Sigmoid colon (tissue), 7 donors: ENCODE measurements around the gene NACAD. TPM values are rescaled to one million over a fixed set of nuclear protein-coding genes. Genes with fewer than 3 reads are reported as not detected.

Experiments used
- DNase-seq: peaks from one replicate; pipeline ENCODE4 v3.0.0-alpha.2; 2019
- H3K27ac ChIP-seq, 4 donors: fragments of 200-600 bp; sonication (generic); one replicate each; pipeline ENCODE4 v1.5.1; 2016 to 2019; ENCODE audit warnings: mild to moderate bottlenecking in 1 of 4
- H3K27me3 ChIP-seq, 3 donors: fragments of 200-600 bp; sonication (generic); one replicate each; pipeline ENCODE4 v1.5.1; 2019; ENCODE audit warnings: mild to moderate bottlenecking in 1 of 3
- H3K36me3 ChIP-seq, 4 donors: fragments of 200-600 bp; sonication (generic); one replicate each; pipeline ENCODE4 v1.5.1; 2016 to 2019
- H3K4me1 ChIP-seq, 4 donors: fragments of 200-600 bp; sonication (generic); one replicate each; pipeline ENCODE4 v1.5.1; 2017 to 2019
- H3K4me3 ChIP-seq, 4 donors: fragments of 200-600 bp; sonication (generic); one replicate each; pipeline ENCODE4 v1.5.1; 2017 to 2019; ENCODE audit warnings: mild to moderate bottlenecking in 2 of 4, moderate library complexity in 1 of 4
- H3K9me3 ChIP-seq, 4 donors: fragments of 200-600 bp in 3 of 4; sonication (generic) in 3 of 4; one replicate each; pipeline versions ENCODE4 v1.5.1 to v1.6.1; 2013 to 2019
- EP300 ChIP-seq, 4 donors: sonication (generic); formaldehyde crosslinking; IDR thresholded peaks; one replicate each; pipeline ENCODE4 v1.6.1; 2017; ENCODE audit warnings: antibody characterized with exemption in 4 of 4
- POLR2A ChIP-seq, 2 donors: fragments of 450-650 bp; IDR thresholded peaks; one replicate each; pipeline ENCODE4 v1.6.1; 2016; ENCODE audit warnings: antibody characterized with exemption in 2 of 2, mild to moderate bottlenecking in 2 of 2, moderate library complexity in 2 of 2
- POLR2AphosphoS5 ChIP-seq, 4 donors: sonication (generic); formaldehyde crosslinking; IDR thresholded peaks; one replicate each; pipeline ENCODE4 v1.6.1; 2017; ENCODE audit warnings: antibody characterized with exemption in 4 of 4
- WGBS, 2 donors: extraction: QIAGEN DNeasy Blood & Tissue Kit; methylation state at CpG; one replicate each; pipeline ENCODE4 v1.1.7; 2013; 5-methylcytosine and 5-hydroxymethylcytosine counted together
- intact Hi-C: fragments of 100-400 bp; cut with DNase I; formaldehyde crosslinking; loops from one replicate; pipeline ENCODE4 v1.15.1; 2023
- polyA plus RNA-seq, 3 donors: library from polyadenylated mRNA; stranded (reverse); fragments of 200-250 nt; gene quantifications; one replicate each; pipeline ENCODE4 v1.2.3, GENCODE V29; 2013
- total RNA-seq, 4 donors: library from RNA; depleted of rRNA; stranded (reverse); fragments of >200 nt; gene quantifications; one replicate each; pipeline ENCODE4 v1.1.0, GENCODE V29; 2016
- TF ChIP-seq, protein P1 (sequence below), 4 experiments: fragments of 450-650 bp in 3 of 4; fragments of 200-600 bp in 1 of 4; IDR thresholded peaks; one replicate each; pipeline ENCODE4 v1.5.1; 2016 to 2019; ENCODE audit warnings: antibody characterized with exemption in 4 of 4, mild to moderate bottlenecking in 3 of 4, moderate library complexity in 2 of 4
- donor health status: healthy with polysubstance abuse.
- donor health status: Bipolar disorder and iron deficiency.
- donor health status: healthy.

Gene NACAD
- total and polyA plus RNA-seq, 7 donors, result 0.23 to 8.9 (median 3.2) TPM

DNA sequence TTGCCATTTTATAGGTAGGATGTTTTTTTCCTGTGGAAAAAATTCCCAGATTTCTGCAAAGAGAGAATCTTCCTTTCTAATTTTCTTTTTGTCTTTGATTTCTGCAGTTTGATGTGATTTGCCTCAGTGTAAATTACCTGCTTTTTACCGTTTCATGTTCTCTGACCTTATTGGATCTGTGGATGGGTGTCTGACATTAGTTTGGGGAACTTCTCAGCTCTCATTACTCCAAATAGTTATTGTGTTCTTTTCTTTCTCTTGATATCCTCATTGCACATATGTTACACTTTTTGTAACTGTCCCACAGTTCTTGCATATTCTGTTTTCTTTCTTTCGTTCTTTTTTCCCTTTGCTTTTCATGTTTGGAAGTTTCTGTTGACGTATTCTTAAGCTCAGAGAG lies 28.5 kb downstream of the NACAD start:
- no peak for DNase-seq
- Histone ChIP-seq H3K9me3 (no peaks in the 10 kb centered on the region), H3K4me3 (no peak overlapping the region), H3K4me1 (no peaks in the 10 kb centered on the region), H3K36me3 (peaks cover 0 to 16% (median 11%) of the 10 kb centered on the region in 4 donors), H3K27ac (no peak overlapping the region), H3K27me3 (no peaks in the 10 kb centered on the region)
- intact Hi-C loops, result no loop called here
- TF ChIP-seq, protein P1, sequence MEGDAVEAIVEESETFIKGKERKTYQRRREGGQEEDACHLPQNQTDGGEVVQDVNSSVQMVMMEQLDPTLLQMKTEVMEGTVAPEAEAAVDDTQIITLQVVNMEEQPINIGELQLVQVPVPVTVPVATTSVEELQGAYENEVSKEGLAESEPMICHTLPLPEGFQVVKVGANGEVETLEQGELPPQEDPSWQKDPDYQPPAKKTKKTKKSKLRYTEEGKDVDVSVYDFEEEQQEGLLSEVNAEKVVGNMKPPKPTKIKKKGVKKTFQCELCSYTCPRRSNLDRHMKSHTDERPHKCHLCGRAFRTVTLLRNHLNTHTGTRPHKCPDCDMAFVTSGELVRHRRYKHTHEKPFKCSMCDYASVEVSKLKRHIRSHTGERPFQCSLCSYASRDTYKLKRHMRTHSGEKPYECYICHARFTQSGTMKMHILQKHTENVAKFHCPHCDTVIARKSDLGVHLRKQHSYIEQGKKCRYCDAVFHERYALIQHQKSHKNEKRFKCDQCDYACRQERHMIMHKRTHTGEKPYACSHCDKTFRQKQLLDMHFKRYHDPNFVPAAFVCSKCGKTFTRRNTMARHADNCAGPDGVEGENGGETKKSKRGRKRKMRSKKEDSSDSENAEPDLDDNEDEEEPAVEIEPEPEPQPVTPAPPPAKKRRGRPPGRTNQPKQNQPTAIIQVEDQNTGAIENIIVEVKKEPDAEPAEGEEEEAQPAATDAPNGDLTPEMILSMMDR (IDR thresholded peaks at IDR 0.05), result no peak
- no peak for TF ChIP-seq EP300 (IDR thresholded peaks at IDR 0.05)
- TF ChIP-seq POLR2AphosphoS5 (IDR thresholded peaks at IDR 0.05), result no peak
- TF ChIP-seq POLR2A (IDR thresholded peaks at IDR 0.05), result no peak
- WGBS, 2 donors, result 98% methylated on average over 3 of the region's 3 CpGs

DNA sequence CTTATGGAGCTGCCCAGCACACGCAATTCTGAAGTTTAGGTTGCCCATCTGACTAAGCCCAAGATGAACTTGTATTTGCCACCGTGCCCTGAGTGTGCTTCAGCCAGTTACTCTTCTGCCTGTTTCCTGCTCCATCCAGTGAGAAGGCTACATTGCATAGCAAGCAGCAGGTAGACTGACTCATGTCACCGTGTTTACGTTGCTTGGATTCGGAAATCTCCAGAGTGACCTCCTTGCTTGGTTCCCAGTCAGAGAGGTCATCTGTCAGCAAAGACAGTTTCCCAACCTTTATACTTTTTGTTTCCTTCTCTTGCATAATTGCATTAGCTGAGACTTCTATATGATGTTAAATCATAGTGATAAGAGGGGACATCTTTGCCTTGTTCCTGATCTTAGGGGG lies 30.9 kb downstream of the NACAD start:
- TF ChIP-seq POLR2A (IDR thresholded peaks at IDR 0.05), result no peak
- no peak for TF ChIP-seq EP300 (IDR thresholded peaks at IDR 0.05)
- TF ChIP-seq, protein P1 (IDR thresholded peaks at IDR 0.05), result no peak
- no peak for TF ChIP-seq POLR2AphosphoS5 (IDR thresholded peaks at IDR 0.05)
- no peak overlapping the region for H3K4me3 ChIP-seq
- H3K27me3 ChIP-seq, result no peaks in the 10 kb centered on the region
- intact Hi-C loops, result no loop called here
- DNase-seq, result no peak
- no peaks in the 10 kb centered on the region for H3K4me1 ChIP-seq
- H3K9me3 ChIP-seq, result no peaks in the 10 kb centered on the region
- peaks cover 0 to 7% (median 3%) of the 10 kb centered on the region in 4 donors for H3K36me3 ChIP-seq
- H3K27ac ChIP-seq, result no peak overlapping the region
- WGBS, 2 donors, result 95 to 96% methylated on average over 5 of the region's 5 CpGs

GRCh38 chr7:45055594-45056219 lies 33.1 kb downstream of the NACAD start:
- 98% methylated on average over 5 of the region's 5 CpGs for WGBS, 2 donors
- no peak for DNase-seq
- no peak overlapping the region for H3K4me3 ChIP-seq
- intact Hi-C loops, result no loop called here
- no peaks in the 10 kb centered on the region for H3K9me3 ChIP-seq
- no peaks in the 10 kb centered on the region for H3K27me3 ChIP-seq
- peaks cover 0 to 10% (median 4%) of the 10 kb centered on the region in 4 donors for H3K36me3 ChIP-seq
- H3K27ac ChIP-seq, result no peak overlapping the region
- no peaks in the 10 kb centered on the region for H3K4me1 ChIP-seq
- no peak for TF ChIP-seq POLR2AphosphoS5 (IDR thresholded peaks at IDR 0.05)
- no peak for TF ChIP-seq POLR2A (IDR thresholded peaks at IDR 0.05)
- no peak for TF ChIP-seq EP300 (IDR thresholded peaks at IDR 0.05)
- TF ChIP-seq, protein P1 (IDR thresholded peaks at IDR 0.05), result no peak

DNA sequence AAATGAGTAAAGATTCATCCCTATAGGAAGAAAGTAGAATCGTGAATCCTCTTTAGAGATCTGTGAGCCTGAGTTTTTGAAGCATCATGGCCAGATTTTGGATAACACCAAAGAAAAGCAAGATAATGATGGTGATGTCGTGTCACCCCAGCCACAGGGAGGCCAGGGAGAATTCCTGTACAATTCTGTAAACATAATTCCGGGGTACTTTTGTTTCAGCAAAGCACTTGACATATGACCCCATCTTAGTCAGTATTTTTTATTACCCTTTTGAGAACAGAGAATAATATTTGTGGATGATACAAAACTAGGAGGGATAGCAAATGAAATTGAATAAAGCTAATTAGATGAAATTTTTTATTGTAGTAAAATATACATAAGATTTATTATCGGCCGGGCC lies 33.8 kb downstream of the NACAD start:
- intact Hi-C loops, result no loop called here
- H3K36me3 ChIP-seq, result peaks cover 0 to 17% (median 6%) of the 10 kb centered on the region in 4 donors
- 92% methylated on average over 5 of the region's 5 CpGs for WGBS, 2 donors
- no peaks in the 10 kb centered on the region for H3K9me3 ChIP-seq
- H3K27ac ChIP-seq, result no peak overlapping the region
- DNase-seq, result no peak
- H3K27me3 ChIP-seq, result no peaks in the 10 kb centered on the region
- TF ChIP-seq POLR2AphosphoS5 (IDR thresholded peaks at IDR 0.05) (no peak), POLR2A (IDR thresholded peaks at IDR 0.05) (no peak), EP300 (IDR thresholded peaks at IDR 0.05) (no peak)
- TF ChIP-seq, protein P1 (IDR thresholded peaks at IDR 0.05), result no peak
- H3K4me1 ChIP-seq, result no peaks in the 10 kb centered on the region
- H3K4me3 ChIP-seq, result no peak overlapping the region

GRCh38 chr7:45054442-45054841 lies 34.3 kb downstream of the NACAD start:
- TF ChIP-seq POLR2A (IDR thresholded peaks at IDR 0.05) (no peak), EP300 (IDR thresholded peaks at IDR 0.05) (no peak)
- no peak for DNase-seq
- WGBS, 2 donors, result 91 to 95% methylated on average over 3 of the region's 3 CpGs
- H3K36me3 ChIP-seq, result peaks cover 0 to 21% (median 6%) of the 10 kb centered on the region in 4 donors
- intact Hi-C loops, result no loop called here
- no peak overlapping the region for H3K27ac ChIP-seq
- H3K27me3 ChIP-seq, result no peaks in the 10 kb centered on the region
- H3K9me3 ChIP-seq, result no peaks in the 10 kb centered on the region
- no peak overlapping the region for H3K4me3 ChIP-seq
- H3K4me1 ChIP-seq, result no peaks in the 10 kb centered on the region
